Measurements from ENCODE around the gene MTHFD2L. TPM values are rescaled to one million over a fixed set of nuclear protein-coding genes. Genes with fewer than 3 reads are reported as not detected.

MTHFD2L gene
- total RNA-seq, 1 experiment from 2014 or later: 11.6 TPM

DNA sequence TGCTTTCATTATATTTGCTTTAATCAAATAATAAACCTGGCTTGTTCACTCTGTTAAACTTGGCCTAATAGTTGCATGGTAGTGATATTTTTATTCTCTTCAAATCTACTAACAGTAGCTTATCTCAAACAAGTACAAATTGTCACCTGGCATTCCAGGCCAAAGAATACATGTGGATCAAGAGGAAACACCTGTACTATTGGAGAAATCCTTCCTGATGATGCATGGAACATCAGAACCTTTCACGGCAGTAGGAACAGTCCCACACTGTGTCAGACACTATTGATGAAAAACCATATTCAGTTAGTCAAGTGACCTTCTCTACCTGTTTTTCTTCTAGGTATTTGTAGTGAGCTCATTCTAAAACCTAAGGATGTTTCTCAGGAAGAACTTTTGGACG, 17.0 kb downstream of the MTHFD2L start:
- no peak for DNase-seq
- H2BK20ac ChIP-seq (ENCODE audit: low read depth, low read length, poor library complexity, severe bottlenecking): no peak overlapping the region
- no peaks in the 10 kb centered on the region for H3K79me1 ChIP-seq (ENCODE audit: insufficient read depth, low read depth, low read length, poor library complexity, severe bottlenecking)
- no peak overlapping the region for H4K5ac ChIP-seq (ENCODE audit: insufficient read length, low read depth, low read length)
- TF ChIP-seq, protein P1, sequence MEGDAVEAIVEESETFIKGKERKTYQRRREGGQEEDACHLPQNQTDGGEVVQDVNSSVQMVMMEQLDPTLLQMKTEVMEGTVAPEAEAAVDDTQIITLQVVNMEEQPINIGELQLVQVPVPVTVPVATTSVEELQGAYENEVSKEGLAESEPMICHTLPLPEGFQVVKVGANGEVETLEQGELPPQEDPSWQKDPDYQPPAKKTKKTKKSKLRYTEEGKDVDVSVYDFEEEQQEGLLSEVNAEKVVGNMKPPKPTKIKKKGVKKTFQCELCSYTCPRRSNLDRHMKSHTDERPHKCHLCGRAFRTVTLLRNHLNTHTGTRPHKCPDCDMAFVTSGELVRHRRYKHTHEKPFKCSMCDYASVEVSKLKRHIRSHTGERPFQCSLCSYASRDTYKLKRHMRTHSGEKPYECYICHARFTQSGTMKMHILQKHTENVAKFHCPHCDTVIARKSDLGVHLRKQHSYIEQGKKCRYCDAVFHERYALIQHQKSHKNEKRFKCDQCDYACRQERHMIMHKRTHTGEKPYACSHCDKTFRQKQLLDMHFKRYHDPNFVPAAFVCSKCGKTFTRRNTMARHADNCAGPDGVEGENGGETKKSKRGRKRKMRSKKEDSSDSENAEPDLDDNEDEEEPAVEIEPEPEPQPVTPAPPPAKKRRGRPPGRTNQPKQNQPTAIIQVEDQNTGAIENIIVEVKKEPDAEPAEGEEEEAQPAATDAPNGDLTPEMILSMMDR (conservative IDR thresholded peaks at IDR 0.05): no peak
- no peak overlapping the region for H2BK12ac ChIP-seq (ENCODE audit: insufficient read length, low read depth, low read length)
- no peak overlapping the region for H2AFZ ChIP-seq (ENCODE audit: low read length)
- H3K4ac ChIP-seq (ENCODE audit: low read depth, low read length): no peak overlapping the region
- no peak overlapping the region for H3K27ac ChIP-seq (ENCODE audit: insufficient read length, low read depth, low read length)
- no peaks in the 10 kb centered on the region for H4K20me1 ChIP-seq (ENCODE audit: control insufficient read depth, insufficient read depth, insufficient read length)
- H4K91ac ChIP-seq (ENCODE audit: insufficient read length, low read depth, low read length): no peak overlapping the region
- Mint-ChIP-seq H3K27ac (no peak overlapping the region), H3K4me3 (no peak overlapping the region), H3K36me3 (ENCODE audit: insufficient read depth in 1 of 3, low read depth in 3 of 3) (no peaks in the 10 kb centered on the region; a peak in 1 of 7 replicates), H3K9me3 (no peaks in the 10 kb centered on the region), H3K27me3 (ENCODE audit: low read depth) (no peaks in the 10 kb centered on the region), H3K4me1 (peaks cover 6 to 9% of the 10 kb centered on the region in 2 experiments)
- no peak overlapping the region for H2BK5ac ChIP-seq (ENCODE audit: insufficient read length, low read length)
- no peaks in the 10 kb centered on the region for H3K9me3 ChIP-seq (ENCODE audit: control insufficient read depth, low read depth, low read length)
- H2AK5ac ChIP-seq (ENCODE audit: insufficient read length, low read length): no peak overlapping the region
- no peak overlapping the region for H3K18ac ChIP-seq (ENCODE audit: insufficient read length, low read depth, low read length)
- no peak overlapping the region for H2BK15ac ChIP-seq (ENCODE audit: low read depth, low read length)
- no peak overlapping the region for H3K14ac ChIP-seq (ENCODE audit: insufficient read depth, low read length)
- no peak overlapping the region for H3K9ac ChIP-seq (ENCODE audit: extremely low read depth, insufficient read length, low read length)
- H3K56ac ChIP-seq (ENCODE audit: insufficient read length, low read depth, low read length): no peak overlapping the region
- peaks cover 2% of the 10 kb centered on the region; the same call in 1 of the 2 replicates for H3K4me1 ChIP-seq (ENCODE audit: insufficient read depth, low read length)
- no peak overlapping the region for H3K23ac ChIP-seq (ENCODE audit: insufficient read length, low read depth, low read length)
- no peak overlapping the region for H4K8ac ChIP-seq (replicated peaks; ENCODE audit: insufficient read length, low read depth, low read length)
- no peaks in the 10 kb centered on the region for H3K79me2 ChIP-seq (ENCODE audit: insufficient read depth, low read length)
- no peak overlapping the region for H2BK120ac ChIP-seq (ENCODE audit: low read depth, low read length, poor library complexity, severe bottlenecking)
- H3K23me2 ChIP-seq (ENCODE audit: insufficient read length, low read depth, low read length, poor library complexity, severe bottlenecking): no peaks in the 10 kb centered on the region
- H3K4me2 ChIP-seq (ENCODE audit: insufficient read depth, insufficient read length, low read length): no peak overlapping the region
- H3K27me3 ChIP-seq (ENCODE audit: insufficient read depth, low read length): no peaks in the 10 kb centered on the region
- H3T11ph ChIP-seq (ENCODE audit: low read length): no peak overlapping the region
- no CpG with 5 or more reads among the region's 2 CpGs for WGBS (ENCODE audit: extremely low coverage, insufficient read length, low lambda C conversion rate)

Data from H9 (cell line).